Middle frontal gyrus (tissue), 1 donor: ENCODE data around the gene GPR18.
"Not testable (repeated sequence)": the region's sequence is repeated elsewhere in the genome, so short reads cannot be mapped to it uniquely, and the experiment has no call there.

Source experiments
- DNase-seq: peaks from one replicate; pipeline ENCODE4 v3.0.0-alpha.2; 2015; ENCODE audit warnings: low spot score; ENCODE audit errors: extremely low spot score

Gene GPR18

DNA sequence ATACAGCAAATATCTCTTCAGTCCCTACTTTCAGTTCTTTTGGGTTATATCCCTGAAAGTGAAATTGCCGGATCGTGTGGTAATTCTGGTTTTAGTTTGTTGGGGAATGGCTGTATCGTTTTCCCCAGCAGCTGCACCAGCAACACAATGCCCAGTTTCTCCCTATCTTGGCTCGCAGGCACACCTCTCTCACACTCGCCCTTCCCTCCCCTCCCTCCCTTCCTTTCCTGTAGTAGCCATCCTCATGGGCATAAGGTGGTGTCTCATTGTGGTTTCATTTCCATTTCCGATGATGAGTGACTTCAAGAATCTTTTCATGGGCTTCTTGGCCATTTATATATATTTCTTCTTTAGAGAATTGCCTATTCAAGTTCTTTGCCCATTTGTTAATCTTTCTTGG, 8.6 kb upstream of the GPR18 start:
- DNase-seq = no peak

DNA sequence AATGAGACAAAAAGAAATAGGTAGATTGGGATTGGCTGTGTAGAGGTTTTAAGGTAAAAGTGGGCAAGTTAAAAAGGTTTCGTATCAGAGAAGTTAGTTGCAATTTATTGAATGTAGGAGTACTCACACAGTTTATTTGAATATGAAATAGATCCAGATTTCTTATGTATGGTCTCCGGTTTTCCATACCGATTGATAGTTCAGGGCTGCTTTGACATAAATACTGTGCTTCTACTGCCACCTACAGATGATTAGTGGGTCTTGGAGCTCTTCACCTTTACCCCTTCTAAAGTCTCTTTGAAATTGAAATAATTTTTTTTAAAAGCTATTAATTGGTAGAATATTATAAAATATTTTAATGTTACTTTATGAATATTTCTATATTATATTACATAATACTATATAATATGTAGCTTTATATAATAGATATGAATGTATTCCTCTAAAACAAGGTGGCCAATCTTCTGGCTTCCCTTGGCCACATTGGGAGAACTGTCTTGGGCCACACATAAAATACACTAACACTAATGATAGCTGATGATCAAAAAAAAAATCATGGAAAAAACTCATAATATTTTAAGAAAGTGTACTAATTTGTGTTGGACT, 7.7 kb upstream of the GPR18 start:
- no peak for DNase-seq

DNA sequence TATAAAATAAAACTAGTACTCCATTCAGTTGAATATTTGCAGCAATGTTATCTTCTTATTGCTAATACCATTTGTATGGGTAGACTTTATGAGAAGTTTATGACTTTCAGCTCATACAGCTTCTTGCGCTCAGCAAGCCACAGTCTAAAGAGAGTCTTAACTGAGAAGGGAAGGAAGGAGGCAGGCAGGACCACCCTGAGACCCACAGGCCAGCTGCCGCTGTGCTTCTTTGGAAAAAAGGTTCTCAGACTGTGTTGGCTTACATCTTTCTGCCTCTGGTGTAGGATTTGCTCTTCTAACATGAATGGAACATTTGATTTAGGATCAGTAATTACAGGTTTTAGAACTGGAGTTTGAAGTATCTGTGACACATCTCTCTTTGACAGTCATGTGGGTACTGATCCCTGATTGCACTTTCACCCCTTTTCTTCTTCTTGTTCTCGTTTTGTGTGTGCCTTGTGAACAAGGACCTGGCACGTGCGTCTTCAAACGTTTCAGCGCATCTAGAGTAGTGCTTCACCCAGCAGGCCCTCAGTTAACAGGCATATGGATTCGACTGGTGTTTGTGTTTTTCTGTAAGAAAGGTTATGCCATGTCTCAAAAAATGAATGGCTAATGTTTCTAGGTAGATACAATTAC, 7.1 kb upstream of the GPR18 start:
- no peak for DNase-seq

DNA sequence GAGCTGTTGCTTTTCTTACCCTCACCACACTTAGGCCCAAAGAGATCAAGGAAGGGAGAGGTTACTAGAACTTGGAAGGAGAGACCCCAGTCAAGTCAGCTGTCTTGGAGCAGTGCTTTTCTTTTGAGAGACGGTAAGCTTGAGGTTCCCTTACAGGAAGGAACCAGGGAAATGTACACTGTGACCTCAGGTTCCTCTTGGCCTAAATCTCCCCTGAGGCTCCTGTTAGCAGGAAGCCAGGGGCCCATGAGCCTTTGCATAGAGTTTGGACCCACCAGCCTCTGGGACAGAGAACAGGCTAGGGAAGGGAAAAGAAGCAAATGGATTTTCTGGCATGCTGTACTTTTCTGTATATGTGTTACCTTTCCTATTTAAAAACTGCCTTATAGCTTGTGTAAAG, 5.9 kb upstream of the GPR18 start:
- DNase-seq = no peak

DNA sequence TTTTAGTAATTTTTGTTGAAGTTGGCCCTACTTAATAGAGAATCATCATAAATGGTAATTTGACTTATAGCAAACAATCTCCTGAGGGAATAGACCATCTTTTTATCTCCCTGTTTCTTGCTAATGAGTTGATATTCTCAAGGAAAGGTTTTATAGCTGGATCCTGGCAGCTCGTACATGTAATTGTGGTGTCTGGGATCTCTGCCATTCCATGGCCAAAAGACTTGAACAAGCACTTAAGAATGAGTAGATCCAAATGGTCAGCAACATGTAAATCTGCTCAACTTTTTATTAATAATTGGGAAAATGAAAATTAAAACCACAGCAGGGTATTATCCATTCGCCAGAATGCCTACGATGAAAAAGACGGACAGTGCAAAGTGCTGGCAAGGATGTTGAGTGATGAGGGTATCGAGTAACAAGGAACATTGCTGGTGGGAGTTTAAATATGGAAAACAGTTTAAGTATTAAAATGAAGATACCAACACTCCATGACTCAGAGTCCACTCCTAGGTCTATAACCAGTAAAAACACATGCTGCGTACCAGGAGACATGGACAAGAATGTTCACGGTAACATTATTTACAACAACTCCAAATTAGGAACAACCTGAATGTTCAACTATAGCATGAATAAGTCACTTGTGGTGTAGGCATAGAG, 5.1 kb upstream of the GPR18 start:
- no peak for DNase-seq

DNA sequence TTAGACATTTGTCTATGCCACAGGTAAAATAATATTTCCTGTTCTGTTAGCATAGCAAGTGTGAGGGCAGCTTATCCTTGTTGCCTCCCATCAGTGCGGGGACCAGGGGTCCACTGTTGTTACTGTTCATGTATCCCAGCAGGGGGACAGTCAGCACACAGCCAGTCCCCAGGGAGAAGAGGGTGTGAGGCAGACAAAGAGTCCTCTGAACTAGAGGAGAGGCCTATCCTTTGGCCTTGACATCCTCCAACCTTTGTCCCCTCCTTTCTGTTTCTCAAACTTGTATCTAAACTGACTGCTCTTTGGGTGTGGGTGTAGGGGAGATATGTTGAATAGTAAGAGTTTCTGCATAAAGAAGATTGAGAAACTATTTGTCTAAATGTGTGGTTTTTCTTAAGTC, 2.9 kb upstream of the GPR18 start:
- no peak for DNase-seq

DNA sequence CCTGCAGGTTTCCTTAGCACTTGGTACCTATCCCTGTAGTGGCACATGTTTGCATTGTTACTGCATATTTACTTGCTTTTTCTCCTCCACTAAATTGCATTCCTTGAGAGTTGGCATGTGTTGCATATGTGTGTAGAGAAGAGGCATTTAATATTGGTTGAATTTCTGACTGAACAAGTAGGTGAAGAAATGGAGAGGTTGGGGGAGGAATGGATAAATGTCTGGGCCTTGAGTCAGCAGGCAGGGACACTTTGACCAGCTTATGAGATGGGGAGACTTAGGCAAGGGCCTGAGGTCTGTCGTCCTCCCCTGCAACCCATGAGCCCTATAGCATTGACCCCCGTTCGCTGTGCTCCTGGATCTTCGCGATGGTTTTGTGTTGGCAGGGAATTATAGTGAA, 2.0 kb upstream of the GPR18 start:
- DNase-seq = no peak

DNA sequence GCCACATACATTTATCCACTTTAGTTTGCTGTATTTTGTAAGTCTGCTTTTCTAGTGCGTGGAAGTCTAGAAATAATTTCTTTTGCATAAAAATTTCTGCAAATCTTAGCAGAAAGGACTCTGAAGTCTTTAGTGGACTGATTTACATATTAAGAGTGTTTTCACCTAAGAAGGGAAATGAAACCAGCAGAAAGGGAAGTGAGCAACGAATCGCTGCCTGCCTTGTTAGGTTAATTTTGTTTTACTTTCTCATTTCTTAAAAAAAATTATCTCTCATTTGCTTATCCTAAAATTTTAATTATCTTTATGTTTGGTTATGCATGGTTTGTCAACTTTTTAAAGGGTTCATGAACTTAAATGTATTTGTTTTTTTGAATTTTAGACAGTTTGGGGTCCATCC, 767 bp upstream of the GPR18 start:
- no peak for DNase-seq

DNA sequence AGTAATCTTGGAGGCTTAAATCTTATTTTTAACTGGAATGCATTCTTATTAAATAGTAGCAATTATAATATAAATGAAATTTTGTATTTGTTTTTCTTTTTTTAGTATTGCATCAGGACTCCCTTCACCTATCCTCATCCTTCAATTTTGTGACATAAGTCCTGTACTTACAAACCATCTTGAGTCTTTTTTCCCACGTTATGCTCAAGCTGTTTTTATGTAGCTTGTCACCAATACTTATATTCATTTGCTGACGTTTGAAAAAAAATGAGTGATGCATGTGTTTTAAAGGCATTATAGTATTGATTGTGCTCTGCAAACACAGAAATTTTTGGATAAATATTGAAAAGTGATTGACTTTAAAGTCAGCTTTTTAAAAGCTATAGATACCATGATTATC, 888 bp downstream of the GPR18 start:
- no peak for DNase-seq

DNA sequence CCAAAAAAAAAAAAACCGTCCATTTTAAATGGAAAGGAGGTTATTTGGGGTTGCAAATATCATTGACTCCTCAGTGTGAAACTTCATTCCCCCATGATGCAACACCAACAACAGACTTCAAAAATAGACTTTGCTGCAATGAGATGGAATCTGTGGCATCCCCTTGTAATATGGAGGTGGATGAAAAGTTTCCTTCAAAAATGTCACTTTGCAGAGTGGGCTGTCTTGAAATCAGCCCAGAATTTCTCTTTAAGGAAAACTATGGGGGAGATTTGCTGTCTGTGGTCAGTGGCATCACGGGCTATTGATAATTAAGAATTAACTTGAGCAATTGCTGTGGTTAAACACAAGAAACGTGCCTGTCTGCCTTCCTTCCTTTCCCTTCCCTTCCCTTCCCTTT, 1.5 kb downstream of the GPR18 start:
- no peak for DNase-seq

DNA sequence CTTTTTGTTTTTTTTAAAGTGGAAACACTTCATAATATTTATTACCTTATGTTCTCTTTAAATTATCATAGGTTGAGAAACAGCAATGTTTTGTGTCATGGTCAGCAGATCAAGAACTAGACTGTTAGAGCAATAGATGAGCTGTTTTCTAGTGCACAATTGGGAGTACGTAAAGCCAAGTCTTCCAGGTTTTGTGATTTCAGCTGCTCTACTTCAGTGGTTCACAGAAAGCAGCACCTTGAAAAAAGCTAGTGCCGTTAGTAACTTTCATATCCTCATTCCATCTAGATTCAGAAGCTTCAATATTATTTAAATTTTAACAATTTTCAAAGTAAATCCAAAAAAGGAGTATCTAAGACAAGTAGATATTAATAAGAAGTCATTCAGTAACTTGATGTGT, 1.9 kb downstream of the GPR18 start:
- no peak for DNase-seq

DNA sequence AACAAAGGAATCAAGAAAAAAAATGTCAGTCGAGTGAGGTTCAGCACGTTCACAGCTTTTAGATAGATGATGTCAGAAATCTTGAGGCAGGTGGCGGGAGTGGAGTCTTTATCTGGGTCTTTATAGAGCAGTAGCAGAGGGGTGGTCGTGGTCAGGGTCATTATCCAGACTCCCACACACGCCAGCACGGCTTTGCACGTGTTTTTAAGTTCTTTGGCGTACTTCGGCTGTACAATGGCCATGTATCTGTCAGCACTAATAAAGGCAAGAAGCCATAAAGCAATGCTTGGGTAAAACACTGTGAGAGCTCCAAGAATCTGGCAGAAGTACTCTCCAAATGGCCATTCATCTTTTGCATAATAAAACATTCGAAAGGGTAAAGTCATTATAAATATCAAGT, 2.9 kb downstream of the GPR18 start:
- no peak for DNase-seq

DNA sequence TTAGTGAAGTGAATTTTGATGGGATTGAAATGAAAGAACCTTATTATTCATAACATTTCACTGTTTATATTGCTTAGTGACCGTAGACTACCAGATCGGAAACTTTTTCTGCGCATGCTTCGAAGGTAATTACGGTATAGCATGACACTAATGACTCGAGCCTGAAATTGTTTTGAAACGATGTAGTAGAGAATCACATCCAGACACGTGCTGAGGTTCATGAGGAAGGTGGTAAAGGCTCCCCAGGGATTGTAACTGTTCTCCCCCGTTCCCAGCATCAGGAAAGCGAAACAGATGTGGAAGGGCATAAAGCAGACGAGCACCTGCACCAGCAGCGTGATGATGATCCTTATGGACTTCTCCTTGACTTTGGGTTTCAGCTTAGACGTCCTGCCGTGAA, 3.3 kb downstream of the GPR18 start:
- DNase-seq = no peak

DNA sequence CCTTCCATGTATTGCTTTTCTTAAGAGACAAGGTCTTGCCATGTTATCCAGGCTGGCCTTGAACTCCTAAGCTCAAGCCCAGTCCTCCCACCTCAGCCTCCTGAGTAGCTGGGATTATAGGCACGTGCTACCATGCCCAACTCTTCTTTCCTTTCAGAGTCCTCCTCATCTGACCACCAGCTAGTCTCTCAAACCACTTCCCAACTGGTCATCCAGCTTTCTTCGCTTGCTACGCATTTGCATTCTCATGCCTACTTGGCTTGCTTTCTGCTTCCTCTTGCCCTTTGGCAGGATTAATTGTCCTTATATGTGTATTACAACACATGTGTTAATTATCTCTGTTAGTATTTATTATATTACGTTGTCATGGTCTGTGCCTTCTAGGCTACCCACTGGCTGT, 6.3 kb downstream of the GPR18 start:
- DNase-seq = no peak

DNA sequence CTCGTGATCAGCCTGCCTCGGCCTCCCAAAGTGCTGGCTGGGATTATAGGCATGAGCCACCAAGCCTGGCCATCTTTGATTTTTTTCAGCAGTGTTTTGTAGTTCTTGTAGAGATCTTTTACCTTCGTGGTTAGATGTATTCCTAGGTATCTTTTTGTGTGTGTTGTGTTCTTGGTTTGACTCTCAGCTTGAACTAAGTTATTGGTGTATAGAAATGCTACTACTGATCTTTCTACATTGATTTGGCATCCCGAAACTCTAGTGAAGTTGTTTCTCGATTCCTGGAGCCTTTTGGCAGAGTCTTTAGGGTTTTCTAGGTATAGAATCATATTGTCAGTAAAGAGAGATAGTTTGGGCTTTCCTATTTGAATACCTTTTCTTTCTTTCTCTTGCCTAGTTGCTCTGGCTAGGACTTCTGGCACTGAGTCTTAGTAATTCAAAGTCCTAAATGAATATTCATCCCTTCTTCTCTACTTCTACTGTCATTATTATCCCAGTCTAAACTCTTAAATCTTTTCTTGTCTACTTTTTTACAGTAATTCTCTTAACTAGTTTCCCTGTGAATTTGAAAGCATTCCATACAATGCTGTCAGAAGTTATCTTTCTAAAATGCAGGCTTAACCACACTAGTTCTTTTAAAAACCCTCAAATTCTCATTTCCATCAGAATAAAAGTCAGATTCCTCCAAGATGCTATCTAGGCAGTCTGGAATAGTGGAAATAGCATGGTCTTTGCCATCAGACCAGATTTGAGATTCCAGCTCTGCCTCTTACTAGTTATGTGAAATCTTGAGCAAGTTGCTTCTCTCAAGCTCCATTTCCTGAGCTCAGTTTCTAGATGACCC, 7.0 kb downstream of the GPR18 start:
- DNase-seq = no peak

DNA sequence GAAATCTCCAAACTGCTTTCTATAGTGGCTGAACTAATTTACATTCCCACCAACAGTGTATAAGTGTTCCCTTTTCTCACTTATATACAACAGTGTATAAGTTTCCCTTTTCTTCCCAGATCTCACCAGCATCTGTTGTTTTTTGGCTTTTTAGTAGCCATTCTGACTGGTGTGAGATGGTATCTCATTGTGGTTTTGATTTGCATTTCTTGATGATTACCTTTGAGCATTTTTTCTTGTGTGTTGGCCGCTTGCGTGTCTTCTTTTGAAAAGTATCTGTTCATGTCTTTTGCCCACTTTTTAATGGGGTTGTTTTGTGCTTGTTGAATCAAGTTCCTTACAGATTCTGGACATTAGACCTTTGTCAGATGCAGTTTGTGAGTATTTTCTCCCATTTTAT, 8.6 kb downstream of the GPR18 start:
- not testable (repeated sequence) for DNase-seq

DNA sequence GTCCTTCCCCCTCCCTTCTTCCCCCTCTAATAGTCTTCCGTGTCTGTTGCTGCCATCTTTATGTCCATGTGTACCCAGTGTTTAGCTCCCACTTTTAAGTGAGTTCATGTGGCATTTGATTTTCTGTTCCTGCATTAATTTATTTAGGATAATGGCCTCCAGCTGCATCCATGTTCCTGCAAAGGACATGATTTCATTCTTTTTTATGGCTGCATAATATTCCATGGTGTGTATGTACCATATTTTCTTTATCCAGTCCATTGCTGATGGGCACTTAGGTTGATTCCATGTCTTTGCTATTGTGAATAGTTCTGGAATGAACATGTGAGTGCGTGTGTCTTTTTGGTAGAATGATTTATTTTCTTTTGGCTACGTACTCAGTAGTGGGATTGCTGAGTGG, 9.0 kb downstream of the GPR18 start:
- DNase-seq = not testable (repeated sequence)

DNA sequence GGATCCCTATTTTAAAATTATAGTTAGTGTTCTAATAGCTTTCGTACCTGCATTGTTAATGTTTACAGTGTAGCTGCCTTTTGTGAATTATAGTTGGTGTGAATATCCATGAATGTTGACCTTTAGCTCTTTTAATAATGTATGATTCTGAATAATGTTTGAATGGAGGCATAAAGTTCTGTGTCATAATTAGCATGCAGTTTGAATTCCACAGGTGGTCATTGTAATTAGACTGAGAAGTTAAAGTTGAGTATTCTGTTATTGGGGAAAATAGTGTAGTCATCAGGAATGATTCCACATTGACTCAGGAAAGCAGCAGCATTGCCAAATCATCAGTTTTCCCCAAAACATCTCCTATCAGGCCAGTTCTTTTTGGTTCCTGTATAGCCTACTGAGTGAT, 12.1 kb downstream of the GPR18 start:
- DNase-seq = no peak

DNA sequence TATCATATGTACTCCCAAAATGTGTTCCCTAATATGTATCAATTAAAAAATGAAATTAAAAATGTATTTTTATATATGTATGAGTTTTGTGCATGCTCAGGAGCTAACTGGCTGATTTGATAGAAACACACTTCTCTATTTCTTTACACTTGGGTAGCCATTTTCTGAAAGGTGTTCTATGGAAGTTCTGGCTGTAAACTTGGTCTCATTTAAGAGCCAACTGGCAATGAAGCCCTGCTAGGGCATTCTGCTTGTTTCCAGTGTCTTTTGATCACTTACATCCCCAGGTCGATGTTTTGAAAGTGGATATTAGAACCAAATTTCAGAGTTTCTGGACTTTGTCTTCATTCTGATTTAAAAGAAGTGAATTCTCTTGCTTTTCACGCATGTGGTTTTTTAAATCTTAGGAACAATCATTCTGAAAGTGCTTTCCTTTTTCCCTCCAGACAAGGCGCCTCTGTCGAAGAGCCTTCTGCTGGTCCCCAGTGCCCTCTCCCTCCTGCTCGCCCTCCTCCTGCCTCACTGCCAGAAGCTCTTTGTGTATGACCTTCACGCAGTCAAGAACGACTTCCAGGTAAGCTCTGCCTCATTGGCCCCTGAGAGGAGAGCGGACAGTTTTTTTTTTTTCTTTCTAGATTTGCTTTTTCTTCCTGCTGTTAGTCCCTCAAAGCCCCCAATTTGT, 20.1 kb downstream of the GPR18 start:
- DNase-seq = no peak

DNA sequence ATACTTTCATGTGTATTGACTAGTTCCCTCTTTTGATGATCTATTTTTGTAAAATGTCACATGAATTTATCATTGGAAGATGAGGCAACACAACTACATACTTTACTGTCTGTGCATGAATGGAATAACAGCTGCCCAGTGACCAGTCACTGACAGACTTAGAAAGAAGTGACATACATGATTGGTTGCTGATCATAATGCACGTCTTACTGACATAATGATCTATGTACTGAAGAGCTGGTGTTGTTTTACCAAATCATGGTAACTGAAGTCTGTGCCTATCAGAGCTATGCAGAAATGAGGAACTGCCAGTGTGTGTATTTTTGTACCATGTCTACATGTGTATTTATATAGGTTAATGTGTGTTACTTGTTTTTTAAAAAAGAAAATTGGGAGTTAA, 26.5 kb downstream of the GPR18 start:
- DNase-seq = no peak

DNA sequence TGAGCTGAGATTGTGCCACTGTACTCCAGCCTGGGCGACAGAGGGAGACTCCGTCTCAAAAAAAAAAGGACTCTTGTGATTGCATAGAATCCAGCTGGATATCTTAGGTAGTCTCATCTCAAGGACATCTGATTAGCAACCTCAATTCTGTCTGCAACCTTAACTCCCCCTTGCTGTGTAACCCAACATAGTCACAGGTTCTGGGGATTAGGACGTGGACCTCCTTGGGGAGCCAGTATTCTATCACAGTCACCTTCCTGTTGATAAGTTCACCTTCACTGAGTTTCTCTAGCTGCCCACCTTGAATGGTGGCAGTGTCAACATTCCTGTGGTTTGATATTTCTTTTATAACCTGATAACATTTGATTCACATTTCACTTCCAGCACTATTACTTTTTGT, 27.2 kb downstream of the GPR18 start:
- DNase-seq = no peak

DNA sequence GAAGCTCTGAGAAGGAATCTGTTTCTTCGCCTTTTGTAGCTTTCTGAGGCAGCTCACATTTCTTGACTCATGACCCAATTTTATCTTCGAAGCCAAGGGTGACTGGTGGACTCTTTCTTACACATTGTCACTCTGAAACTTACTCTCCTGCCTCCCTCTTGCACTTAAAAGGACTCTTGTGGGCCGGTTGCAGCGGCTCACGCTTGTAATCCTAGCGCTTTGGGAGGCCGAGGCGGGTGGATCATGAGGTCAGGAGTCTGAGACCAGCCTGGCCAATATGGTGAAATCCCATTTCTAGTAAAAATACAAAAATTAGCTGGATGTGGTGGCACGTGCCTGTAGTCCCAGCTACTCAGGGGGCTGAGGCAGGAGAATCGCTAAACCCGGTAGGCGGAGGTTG, 27.6 kb downstream of the GPR18 start:
- not testable (repeated sequence) for DNase-seq
